GM10266 (cell line): ENCODE data around the gene IL21R.

ENCODE experiments used
- DNase-seq: peaks from one replicate; pipeline ENCODE4 v3.0.0; 2012; ENCODE audit errors: extremely low spot score
- CTCF ChIP-seq: IDR thresholded peaks from 2 replicates; pipeline ENCODE4 v1.5.1; 2012; ENCODE audit warnings: mild to moderate bottlenecking, low read depth; ENCODE audit not compliant: control insufficient read depth, insufficient read depth; ENCODE audit errors: missing control alignments

IL21R gene

GRCh38 chr16:27377666-27378485 is 24.1 kb upstream of the IL21R start:
- no peak for TF ChIP-seq CTCF
- DNase-seq: no peak

- no peak for DNase-seq
- no peak for TF ChIP-seq CTCF
Measured at GRCh38 chr16:27378871-27379481, 23.0 kb upstream of the IL21R start.

- no peak for TF ChIP-seq CTCF
- DNase-seq: no peak
Measured at GRCh38 chr16:27379919-27380318, 22.1 kb upstream of the IL21R start.

- DNase-seq: no peak
- TF ChIP-seq CTCF: no peak
Measured at GRCh38 chr16:27381236-27381635, 20.7 kb upstream of the IL21R start.

- TF ChIP-seq CTCF: no peak
Measured at GRCh38 chr16:27381974-27382855, 19.8 kb upstream of the IL21R start.

GRCh38 chr16:27383556-27384243 is 18.3 kb upstream of the IL21R start:
- no peak for TF ChIP-seq CTCF
- DNase-seq: no peak

More at GRCh38 chr16:27381974-27382855, 19.8 kb upstream of the IL21R start:
- no peak for DNase-seq
